Right lobe of liver (tissue), 6 donors: Measurements from ENCODE around the gene BANP. TPM values are rescaled to one million over a fixed set of nuclear protein-coding genes. Genes with fewer than 3 reads are reported as not detected.
"Not testable (repeated sequence)": the region's sequence is repeated elsewhere in the genome, so short reads cannot be mapped to it uniquely, and the experiment has no call there.

ENCODE experiments used
- ATAC-seq, 4 donors: fragments of 200-7000 bp; cut with Tn5 transposase; one replicate each; pipeline ENCODE4 v1.9.1; 2020; ENCODE audit warnings: mild to moderate bottlenecking in 4 of 4, moderate library complexity in 4 of 4
- DNase-seq, 3 donors: peaks; one replicate each; pipeline ENCODE4 v3.0.0-alpha.2; 2020
- H3K27ac ChIP-seq, 3 donors: fragments of 200-600 bp; one replicate each; pipeline ENCODE4 v1.8.0; 2022
- H3K27me3 ChIP-seq, 2 donors: fragments of 200-600 bp; one replicate each; pipeline ENCODE4 v1.8.0; 2022
- H3K36me3 ChIP-seq, 4 donors: fragments of 200-600 bp; sonication (generic) in 1 of 4; one replicate each; pipeline versions ENCODE4 v1.5.1 to v1.8.0; 2017 to 2022; ENCODE audit warnings: control low read depth in 1 of 4
- H3K4me1 ChIP-seq, 4 donors: fragments of 200-600 bp; sonication (generic) in 1 of 4; one replicate each; pipeline versions ENCODE4 v1.5.1 to v1.8.0; 2017 to 2022; ENCODE audit warnings: control low read depth in 1 of 4
- H3K4me3 ChIP-seq, 3 donors: fragments of 200-600 bp; one replicate each; pipeline ENCODE4 v1.8.0; 2022
- H3K9me3 ChIP-seq, 4 donors: fragments of 200-600 bp; sonication (generic) in 1 of 4; one replicate each; pipeline versions ENCODE4 v1.5.1 to v1.8.0; 2017 to 2022; ENCODE audit warnings: control low read depth in 1 of 4
- POLR2A ChIP-seq: fragments of 450-650 bp; IDR thresholded peaks from one replicate; pipeline ENCODE4 v1.6.1; 2017; ENCODE audit warnings: antibody characterized with exemption, mild to moderate bottlenecking
- WGBS: methylation state at CpG from one replicate; pipeline ENCODE4 v1.1.6; 2018; ENCODE audit warnings: low coverage, low lambda C conversion rate; ENCODE audit not compliant: insufficient coverage; ENCODE audit errors: missing lambda C conversion rate; 5-methylcytosine and 5-hydroxymethylcytosine counted together
- intact Hi-C, 2 donors: fragments of 100-400 bp; cut with DNase I; formaldehyde crosslinking; loops; one replicate each; pipeline versions ENCODE4 v1.11.2 to v1.14.1; 2022
- total RNA-seq, 6 experiments: library from RNA; depleted of rRNA in 2 of 6; stranded (reverse); fragments of >200 nt in 2 of 6; fragmentation: NEBNext Ultra II Directional in 3 of 6; extraction: Animal tissue kit (Norgen Biotek cat#: 25700) in 3 of 6; gene quantifications; one replicate each; pipeline versions ENCODE4 v1.1.0 to v1.2.4, GENCODE V29; 2016 to 2023
- TF ChIP-seq, protein P1 (sequence below), 4 donors: fragments of 200-600 bp in 3 of 4; fragments of 450-650 bp in 1 of 4; IDR thresholded peaks; one replicate each; pipeline versions ENCODE4 v1.5.1 to v1.8.0; 2016 to 2022; ENCODE audit warnings: antibody characterized with exemption in 4 of 4, mild to moderate bottlenecking in 2 of 4
- donor health status: DM: no; HTN: yes; CAD: no.
- donor health status: DM: no; HTN: no; CAD: no.
- donor health status: DM: no; HTN: no; CAD: no.
- donor health status: DM: no; HTN: yes; CAD: no.
- donor health status: DM: no; HTN: yes; CAD: no.

The BANP gene
- total RNA-seq, 6 experiments from 2014 or later = 11.2 to 20.7 (median 18.8) TPM

DNA sequence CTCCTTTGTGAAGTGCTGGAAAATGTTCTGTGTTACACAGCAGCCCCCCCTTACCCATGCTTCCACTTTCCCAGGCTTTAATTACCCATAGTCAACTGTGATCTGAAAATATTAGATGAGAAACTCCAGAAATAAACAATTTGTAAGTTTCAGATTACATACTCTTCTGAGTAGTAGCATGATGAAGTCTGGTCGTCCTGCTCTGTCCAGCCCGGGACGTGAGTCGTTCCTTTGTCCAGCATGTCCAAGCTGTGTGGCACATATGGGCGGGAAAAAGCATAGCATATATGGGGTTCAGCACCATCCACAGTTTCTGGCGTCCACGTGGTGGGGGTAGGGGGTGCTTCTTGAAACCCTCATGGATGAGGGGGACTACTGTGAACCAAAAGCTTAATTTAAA, 83.5 kb downstream of the BANP start:
- Histone ChIP-seq H3K36me3 (peaks cover 0 to 24% (median 6%) of the 10 kb centered on the region in 4 donors), H3K9me3 (no peaks in the 10 kb centered on the region), H3K4me1 (no peaks in the 10 kb centered on the region), H3K4me3 (no peak overlapping the region), H3K27me3 (no peaks in the 10 kb centered on the region), H3K27ac (no peak overlapping the region)
- ATAC-seq = no peak
- WGBS = 64% methylated on average over 2 of the region's 7 CpGs
- intact Hi-C loops = no loop called here
- no peak for TF ChIP-seq POLR2A
- TF ChIP-seq, protein P1, sequence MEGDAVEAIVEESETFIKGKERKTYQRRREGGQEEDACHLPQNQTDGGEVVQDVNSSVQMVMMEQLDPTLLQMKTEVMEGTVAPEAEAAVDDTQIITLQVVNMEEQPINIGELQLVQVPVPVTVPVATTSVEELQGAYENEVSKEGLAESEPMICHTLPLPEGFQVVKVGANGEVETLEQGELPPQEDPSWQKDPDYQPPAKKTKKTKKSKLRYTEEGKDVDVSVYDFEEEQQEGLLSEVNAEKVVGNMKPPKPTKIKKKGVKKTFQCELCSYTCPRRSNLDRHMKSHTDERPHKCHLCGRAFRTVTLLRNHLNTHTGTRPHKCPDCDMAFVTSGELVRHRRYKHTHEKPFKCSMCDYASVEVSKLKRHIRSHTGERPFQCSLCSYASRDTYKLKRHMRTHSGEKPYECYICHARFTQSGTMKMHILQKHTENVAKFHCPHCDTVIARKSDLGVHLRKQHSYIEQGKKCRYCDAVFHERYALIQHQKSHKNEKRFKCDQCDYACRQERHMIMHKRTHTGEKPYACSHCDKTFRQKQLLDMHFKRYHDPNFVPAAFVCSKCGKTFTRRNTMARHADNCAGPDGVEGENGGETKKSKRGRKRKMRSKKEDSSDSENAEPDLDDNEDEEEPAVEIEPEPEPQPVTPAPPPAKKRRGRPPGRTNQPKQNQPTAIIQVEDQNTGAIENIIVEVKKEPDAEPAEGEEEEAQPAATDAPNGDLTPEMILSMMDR (IDR thresholded peaks at IDR 0.05) = no peak
- no peak for DNase-seq

DNA sequence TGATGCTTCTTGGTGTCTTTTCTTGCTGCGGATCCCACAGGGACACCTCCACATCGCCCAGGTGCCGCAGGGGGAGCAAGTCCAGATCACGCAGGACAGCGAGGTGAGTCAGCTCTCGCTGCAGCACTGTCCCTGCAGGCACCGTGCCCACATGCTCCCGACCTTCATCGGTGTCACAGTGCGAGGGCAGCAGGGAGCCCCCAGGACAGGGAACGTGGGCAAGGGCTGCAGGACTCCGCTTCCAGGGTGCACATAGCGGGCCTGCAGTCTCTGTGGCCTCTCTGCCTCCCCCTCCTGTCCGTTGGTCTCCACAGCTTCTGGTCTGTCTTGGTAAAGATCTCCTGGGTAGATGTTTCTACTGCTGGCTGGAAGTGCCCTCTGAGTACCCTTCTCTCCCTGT, 84.1 kb downstream of the BANP start:
- Histone ChIP-seq H3K36me3 (peaks cover 0 to 25% (median 6%) of the 10 kb centered on the region in 4 donors), H3K27ac (no peak overlapping the region), H3K4me3 (no peak overlapping the region), H3K27me3 (no peaks in the 10 kb centered on the region), H3K4me1 (no peaks in the 10 kb centered on the region), H3K9me3 (no peaks in the 10 kb centered on the region)
- no peak for TF ChIP-seq POLR2A
- TF ChIP-seq, protein P1 (IDR thresholded peaks at IDR 0.05) = no peak
- intact Hi-C loops = no loop called here
- no peak for DNase-seq
- 86% methylated on average over 4 of the region's 14 CpGs for WGBS
- ATAC-seq = no peak

DNA sequence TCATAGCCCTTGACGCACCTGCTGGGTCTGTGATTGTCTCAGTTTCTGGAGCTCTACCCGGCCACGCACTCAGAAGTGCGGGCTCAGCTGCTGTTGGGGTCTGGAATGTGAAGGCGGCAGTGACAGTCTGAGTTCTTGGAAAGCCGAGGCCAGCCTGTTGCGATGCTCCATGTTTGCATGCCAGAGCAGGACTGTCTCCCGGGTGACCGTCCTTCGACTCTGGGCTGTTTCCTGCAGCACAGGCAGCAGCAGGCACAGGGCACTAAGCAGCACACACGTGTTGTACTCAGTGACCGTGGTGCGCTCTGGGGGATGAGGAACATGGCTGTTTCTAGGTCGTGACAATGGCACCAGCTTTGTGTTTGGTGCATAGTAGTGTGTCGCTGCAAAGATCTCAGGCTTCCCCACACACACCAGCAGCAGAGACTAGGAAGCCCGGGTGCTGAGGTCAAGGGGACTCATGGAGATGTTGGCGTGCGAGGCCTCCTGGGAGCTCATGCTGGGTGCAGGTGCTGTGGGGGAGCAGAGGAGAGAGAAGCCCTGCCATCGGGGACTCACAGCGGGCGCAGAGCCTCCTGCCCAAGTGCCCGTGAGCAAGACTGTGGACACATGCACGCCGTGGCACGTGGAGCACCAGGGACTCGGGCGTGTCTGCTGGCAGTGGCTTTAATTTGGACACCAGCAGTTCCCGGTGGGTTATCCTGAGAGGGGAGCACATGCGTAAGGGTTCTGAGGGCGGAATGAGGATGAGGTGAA, 84.8 kb downstream of the BANP start:
- H3K4me1 ChIP-seq, H3K9me3 ChIP-seq, intact Hi-C loops, H3K4me3 ChIP-seq, H3K27me3 ChIP-seq, ATAC-seq, DNase-seq, H3K27ac ChIP-seq: not testable (repeated sequence)
- WGBS = 100% methylated on average over 2 of the region's 30 CpGs
- H3K36me3 ChIP-seq = peaks cover 0 to 25% (median 6%) of the 10 kb centered on the region in 4 donors

DNA sequence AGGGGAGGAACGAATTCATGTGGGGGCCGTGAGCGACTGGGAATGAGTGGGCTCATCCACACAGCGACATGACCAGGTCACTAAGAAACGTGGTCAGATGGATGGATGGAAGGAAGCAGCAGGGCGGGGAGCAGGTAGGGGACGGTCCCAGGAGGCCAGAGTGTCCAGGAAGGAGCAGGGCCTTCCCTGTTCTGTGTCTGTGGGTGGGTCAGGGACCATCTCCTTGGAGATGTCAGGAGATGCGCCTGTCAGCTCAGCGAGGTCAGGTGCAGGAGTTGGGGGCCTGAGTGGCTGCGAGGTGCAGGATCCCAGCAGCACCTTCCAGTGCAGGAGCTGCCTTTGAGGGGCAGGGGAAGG, 85.4 kb downstream of the BANP start:
- DNase-seq, H3K27me3 ChIP-seq, ATAC-seq, H3K27ac ChIP-seq, H3K4me1 ChIP-seq, H3K4me3 ChIP-seq, H3K9me3 ChIP-seq, intact Hi-C loops: not testable (repeated sequence)
- 89% methylated on average over 7 of the region's 10 CpGs for WGBS
- peaks cover 0 to 25% (median 6%) of the 10 kb centered on the region in 4 donors for H3K36me3 ChIP-seq

DNA sequence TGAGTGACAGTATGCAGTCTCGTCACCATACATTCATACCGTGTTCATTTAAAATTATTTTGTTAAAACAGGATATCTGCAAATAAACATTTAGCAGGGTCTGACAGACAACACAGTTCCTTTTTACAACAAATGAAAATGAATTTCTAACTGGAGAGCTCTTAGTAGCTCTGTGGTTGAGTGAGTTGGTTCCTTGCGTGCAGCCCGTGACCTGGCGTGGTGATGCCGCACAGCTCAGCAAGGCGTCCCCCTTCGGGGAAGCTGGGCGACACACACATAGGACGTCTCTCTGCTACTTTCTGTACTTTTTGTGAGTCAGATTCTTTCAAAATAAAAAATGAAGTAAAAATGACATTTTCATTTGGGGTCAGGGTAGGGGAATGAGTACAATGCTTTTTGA, 86.1 kb downstream of the BANP start:
- H3K4me1 ChIP-seq, ATAC-seq, H3K27me3 ChIP-seq, DNase-seq, H3K9me3 ChIP-seq, H3K4me3 ChIP-seq, intact Hi-C loops, H3K27ac ChIP-seq: not testable (repeated sequence)
- peaks cover 0 to 25% (median 6%) of the 10 kb centered on the region in 4 donors for H3K36me3 ChIP-seq
- 94% methylated on average over 4 of the region's 10 CpGs for WGBS

DNA sequence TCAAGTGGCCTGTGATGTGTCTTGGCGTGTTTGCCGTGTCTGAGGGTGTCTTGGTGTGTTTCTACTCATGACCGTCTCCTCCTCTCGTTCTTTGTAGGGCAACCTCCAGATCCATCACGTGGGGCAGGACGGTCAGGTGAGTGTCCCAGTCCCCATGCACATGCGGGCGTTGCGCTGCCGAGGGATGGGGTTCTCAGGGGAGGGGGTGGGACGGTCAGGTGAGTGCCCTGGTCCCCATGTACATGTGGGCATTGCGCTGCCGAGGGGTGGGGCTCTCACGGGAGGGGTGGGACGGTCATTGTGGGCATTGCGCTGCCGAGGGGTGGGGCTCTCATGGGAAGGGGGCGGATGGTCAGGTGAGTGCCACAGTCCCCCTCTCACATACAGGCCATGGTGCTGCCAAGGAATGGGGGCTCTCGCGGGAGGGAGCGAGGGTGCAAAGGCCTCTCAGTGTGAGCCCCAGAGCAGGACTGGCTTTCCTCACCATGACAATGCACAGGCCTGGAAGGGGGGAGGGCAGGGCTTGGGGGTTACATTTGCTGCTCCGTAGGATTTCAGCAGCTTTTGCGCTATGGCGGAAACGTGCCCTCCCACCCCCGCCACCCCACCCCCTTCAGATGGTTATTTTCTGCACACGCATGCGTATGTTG, 86.8 kb downstream of the BANP start:
- ATAC-seq, H3K27ac ChIP-seq, H3K4me1 ChIP-seq, H3K4me3 ChIP-seq, intact Hi-C loops, H3K9me3 ChIP-seq, H3K27me3 ChIP-seq, DNase-seq: not testable (repeated sequence)
- H3K36me3 ChIP-seq = peaks cover 0 to 25% (median 6%) of the 10 kb centered on the region in 4 donors
- WGBS = 88% methylated on average over 6 of the region's 28 CpGs

DNA sequence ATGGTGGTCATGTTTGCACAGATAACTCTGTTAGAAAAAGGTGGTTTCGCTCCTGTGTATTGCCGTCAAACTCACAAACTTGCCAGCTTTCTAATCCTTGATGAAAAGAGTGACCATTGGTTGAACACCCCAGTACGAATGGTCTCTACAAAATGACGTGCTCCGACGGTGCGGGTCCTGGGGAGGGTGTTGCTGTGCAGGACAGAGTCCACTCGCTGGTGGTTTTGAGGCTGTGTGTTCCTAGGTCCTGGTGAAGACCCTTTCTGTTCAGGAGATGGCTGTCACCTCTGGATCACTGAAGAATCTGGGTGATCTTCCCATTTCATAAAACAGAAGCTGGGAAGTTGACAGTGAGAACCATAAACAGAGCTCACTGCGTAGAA, 87.3 kb downstream of the BANP start:
- WGBS = 100% methylated on average over 6 of the region's 9 CpGs
- intact Hi-C loops = not testable (repeated sequence)

More for the DNA sequence above, 87.3 kb downstream of the BANP start:
- not testable (repeated sequence) for H3K9me3 ChIP-seq, H3K4me3 ChIP-seq, DNase-seq, H3K27ac ChIP-seq, ATAC-seq, H3K4me1 ChIP-seq, H3K27me3 ChIP-seq
- peaks cover 0 to 25% (median 6%) of the 10 kb centered on the region in 4 donors for H3K36me3 ChIP-seq
